HCT116 (cell line): ENCODE measurements around the gene SNX10. TPM values are rescaled to one million over a fixed set of nuclear protein-coding genes. Genes with fewer than 3 reads are reported as not detected.

Source experiments
- ATAC-seq: fragments of 200-7000 bp; cut with Tn5 transposase; 2 replicates; pipeline ENCODE4 v1.9.1; 2020; ENCODE audit warnings: mild to moderate bottlenecking, moderate library complexity
- BruUV-seq: library from RNA; stranded (reverse); fragments of 400-500 nt; replicated peaks from 2 replicates; lab custom pipeline; 2021; lab: Mats Ljungman, UMichigan
- CTCF ChIA-PET: fragments of 300-600 bp; sonication (Branson Sonifier 250); formaldehyde crosslinking; loops from one replicate; lab custom pipeline; 2021; ENCODE audit warnings: antibody characterized with exemption; lab: Charles Lee
- POLR2A ChIA-PET: fragments of 300-600, 350-600 bp; sonication (Branson Sonifier 250); formaldehyde crosslinking; loops from one replicate; lab custom pipeline; 2021; ENCODE audit warnings: antibody characterized with exemption; lab: Charles Lee
- RAD21 ChIA-PET, 2 experiments: fragments of 300-600 bp; sonication (Branson Sonifier 250); formaldehyde crosslinking; loops; one replicate each; lab custom pipeline; 2023; ENCODE audit warnings: low total read pairs in 2 of 2; ENCODE audit not compliant: uncharacterized antibody in 2 of 2, unreplicated experiment in 2 of 2, low non-redundant PET in 1 of 2; lab: Charles Lee
- DNase-seq: peaks from one replicate; pipeline ENCODE4 v3.0.0-alpha.2; 2010; ENCODE audit warnings: low read depth, low spot score
- H2AFZ ChIP-seq: fragments of 200-600 bp; shearing (Covaris generic), sonication (generic); 2 replicates; pipeline ENCODE4 v1.6.1; 2017; ENCODE audit warnings: low read depth, mixed run types, mixed read lengths, antibody characterized with exemption, low read length; ENCODE audit not compliant: poor library complexity, severe bottlenecking
- H3K27ac ChIP-seq: 2 replicates; pipeline ENCODE4 v1.5.1; 2012; ENCODE audit warnings: low read depth, low read length
- H3K27me3 ChIP-seq: fragments of 200-600 bp; sonication (generic); 2 replicates; pipeline ENCODE4 v1.6.1; 2016; ENCODE audit warnings: mixed run types, low read length, mixed read lengths; ENCODE audit not compliant: insufficient read depth
- H3K36me3 ChIP-seq, 2 experiments: fragments of 200-500 bp in 1 of 2; fragments of 200-600 bp in 1 of 2; sonication (Bioruptor generic) in 1 of 2; sonication (generic) in 1 of 2; 2 replicates each; pipeline versions ENCODE4 v1.5.1 to v1.6.1; 2014 to 2016; ENCODE audit warnings: low read length in 2 of 2, inconsistent platforms in 1 of 2, mixed read lengths in 1 of 2, mixed run types in 1 of 2; ENCODE audit not compliant: insufficient read depth in 2 of 2, control insufficient read depth in 1 of 2
- H3K4me1 ChIP-seq, 2 experiments: fragments of 200-600 bp in 1 of 2; sonication (generic) in 1 of 2; 2 replicates each; pipeline versions ENCODE4 v1.5.1 to v1.6.1; 2012 to 2017; ENCODE audit warnings: low read length in 2 of 2, inconsistent platforms in 1 of 2, mild to moderate bottlenecking in 1 of 2, mixed read lengths in 1 of 2, mixed run types in 1 of 2, moderate library complexity in 1 of 2; ENCODE audit not compliant: insufficient read depth in 2 of 2, control insufficient read depth in 1 of 2
- H3K4me2 ChIP-seq: fragments of 200-600 bp; sonication (generic); 2 replicates; pipeline ENCODE4 v1.6.1; 2017; ENCODE audit warnings: mixed run types, low read length, mixed read lengths
- H3K4me3 ChIP-seq, 2 experiments: fragments of 200-600 bp in 1 of 2; sonication (generic) in 1 of 2; replicated peaks in 1 of 2; 2 replicates each; pipeline ENCODE4 v1.5.1; 2011 to 2016; ENCODE audit warnings: low read length in 2 of 2, control low read depth in 1 of 2, low read depth in 1 of 2, mild to moderate bottlenecking in 1 of 2, mixed read lengths in 1 of 2, mixed run types in 1 of 2
- H3K79me2 ChIP-seq: fragments of 200-600 bp; sonication (generic); 2 replicates; pipeline ENCODE4 v1.6.1; 2017; ENCODE audit warnings: mild to moderate bottlenecking, mixed run types, low read length, moderate library complexity, mixed read lengths; ENCODE audit not compliant: insufficient read depth
- H3K9ac ChIP-seq: fragments of 200-600 bp; sonication (generic); 2 replicates; pipeline ENCODE4 v1.6.1; 2016; ENCODE audit warnings: low read length, mixed read lengths
- H3K9me2 ChIP-seq: fragments of 200-600 bp; sonication (generic), shearing (Covaris generic); 2 replicates; pipeline ENCODE4 v1.6.1; 2017; ENCODE audit warnings: mixed run types, mild to moderate bottlenecking, moderate library complexity; ENCODE audit not compliant: insufficient read depth
- H3K9me3 ChIP-seq, 2 experiments: fragments of 200-500 bp in 1 of 2; fragments of 200-600 bp in 1 of 2; sonication (Bioruptor generic) in 1 of 2; sonication (generic) in 1 of 2; 2 replicates each; pipeline ENCODE4 v1.6.1; 2014 to 2017; ENCODE audit warnings: low read length in 2 of 2, mixed read lengths in 2 of 2, inconsistent platforms in 1 of 2, low read depth in 1 of 2, mild to moderate bottlenecking in 1 of 2, mixed run types in 1 of 2, moderate library complexity in 1 of 2; ENCODE audit not compliant: control insufficient read depth in 1 of 2, insufficient read depth in 1 of 2
- H4K20me1 ChIP-seq: fragments of 200-600 bp; sonication (generic), shearing (Covaris generic); 2 replicates; pipeline ENCODE4 v1.6.1; 2017; ENCODE audit warnings: mixed run types, mild to moderate bottlenecking, moderate library complexity; ENCODE audit not compliant: insufficient read depth
- CBX3 ChIP-seq: IDR thresholded peaks from 2 replicates; pipeline ENCODE4 v1.6.1; 2012; ENCODE audit warnings: low read depth
- CEBPB ChIP-seq: IDR thresholded peaks from 2 replicates; pipeline ENCODE4 v1.6.1; 2012; ENCODE audit warnings: low read depth
- CTCF ChIP-seq, 3 experiments: fragments of 200-600 bp in 1 of 3; sonication (generic) in 1 of 3; IDR thresholded peaks in 2 of 3; conservative IDR thresholded peaks in 1 of 3; 2 replicates each; pipeline ENCODE4 v1.5.1; 2012 to 2017; ENCODE audit warnings: low read depth in 2 of 3, low read length in 2 of 3, antibody characterized with exemption in 1 of 3, borderline replicate concordance in 1 of 3, control low read depth in 1 of 3, mild to moderate bottlenecking in 1 of 3, mixed read lengths in 1 of 3, mixed run types in 1 of 3, moderate library complexity in 1 of 3; ENCODE audit not compliant: insufficient read depth in 1 of 3
- EGR1 ChIP-seq: IDR thresholded peaks from 2 replicates; pipeline ENCODE4 v1.6.1; 2012; ENCODE audit warnings: low read depth
- ELF1 ChIP-seq: IDR thresholded peaks from 2 replicates; pipeline ENCODE4 v1.6.1; 2012; ENCODE audit warnings: low read depth, borderline replicate concordance
- EZH2 ChIP-seq: fragments of 200-600 bp; sonication (generic); IDR thresholded peaks from 2 replicates; pipeline ENCODE4 v1.6.1; 2017; ENCODE audit warnings: antibody characterized with exemption, mixed run types
- FOSL1 ChIP-seq: IDR thresholded peaks from 2 replicates; pipeline ENCODE4 v1.6.1; 2012; ENCODE audit warnings: low read depth
- JUND ChIP-seq: IDR thresholded peaks from 2 replicates; pipeline ENCODE4 v1.6.1; 2012
- MAX ChIP-seq: IDR thresholded peaks from 2 replicates; pipeline ENCODE4 v1.6.1; 2012
- POLR2A ChIP-seq: IDR thresholded peaks from 2 replicates; pipeline ENCODE4 v1.7.0; 2011; ENCODE audit warnings: borderline replicate concordance; ENCODE audit not compliant: insufficient read depth, insufficient read length; ENCODE audit errors: extremely low read depth
- POLR2AphosphoS5 ChIP-seq: IDR thresholded peaks from 2 replicates; pipeline ENCODE4 v1.6.1; 2011; ENCODE audit warnings: mild to moderate bottlenecking, low read depth, low read length, moderate library complexity
- RAD21 ChIP-seq: IDR thresholded peaks from 2 replicates; pipeline ENCODE4 v1.6.1; 2012; ENCODE audit warnings: low read depth, mild to moderate bottlenecking
- SIN3A ChIP-seq: IDR thresholded peaks from 2 replicates; pipeline ENCODE4 v1.6.1; 2012; ENCODE audit warnings: low read depth
- SP1 ChIP-seq: IDR thresholded peaks from 2 replicates; pipeline ENCODE4 v1.6.1; 2012; ENCODE audit warnings: low read depth
- SRF ChIP-seq: IDR thresholded peaks from 2 replicates; pipeline ENCODE4 v1.6.1; 2012; ENCODE audit warnings: low read depth
- intact Hi-C: fragments of 100-400 bp; cut with micrococcal nuclease; formaldehyde crosslinking; loops from 2 replicates; pipeline ENCODE4 v1.10.0; 2022
- total RNA-seq: library from RNA; stranded (reverse); gene quantifications from one replicate; pipeline ENCODE4 v1.2.1, GENCODE V29; 2021; ENCODE audit not compliant: unreplicated experiment
- TF ChIP-seq, protein P1 (sequence below): IDR thresholded peaks from 2 replicates; pipeline ENCODE4 v1.6.1; 2012; ENCODE audit warnings: low read depth
- TF ChIP-seq, protein P2 (sequence below): IDR thresholded peaks from 2 replicates; pipeline ENCODE4 v1.6.1; 2011; ENCODE audit warnings: mild to moderate bottlenecking, low read length, moderate library complexity; ENCODE audit not compliant: insufficient replicate concordance; ENCODE audit errors: extremely low read depth

The SNX10 gene
- total RNA-seq, 1 experiment from 2014 or later: 26.9 TPM

DNA sequence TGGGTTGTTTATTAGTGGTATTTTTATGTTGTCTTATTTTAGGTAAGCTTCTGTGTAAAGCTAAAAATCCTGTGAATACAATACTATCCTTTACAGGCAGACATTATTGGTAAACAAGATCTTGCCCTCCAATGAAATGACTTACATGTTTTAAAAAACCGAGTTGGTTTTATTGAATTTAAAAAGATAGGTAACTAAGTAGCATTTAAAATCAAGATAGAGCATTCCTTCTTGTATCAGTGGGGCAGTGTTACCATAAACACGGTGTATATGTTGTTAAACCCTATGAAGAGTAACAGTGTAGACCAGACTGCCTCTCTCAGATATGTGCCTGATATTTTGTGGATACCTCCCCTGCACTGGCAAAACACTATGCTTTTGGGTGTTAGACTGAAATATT lies 81.0 kb downstream of the SNX10 start:
- POLR2A ChIA-PET: interaction anchor here (1.1 kb wide), 1 partner anchor 11 kb away, joined by 3 read pairs; no protein-coding TSS in a partner anchor
- Histone ChIP-seq H3K27ac (no peak overlapping the region), H3K79me2 (no peaks in the 10 kb centered on the region), H3K9me2 (no peaks in the 10 kb centered on the region)
- TF ChIP-seq FOSL1 (no peak), CTCF (IDR thresholded peaks at IDR 0.05 in 2 of 3, conservative IDR thresholded peaks at IDR 0.05 in 1 of 3; ENCODE audit: borderline replicate concordance in 1 of 3, insufficient read depth in 1 of 3, low read depth in 2 of 3, low read length in 2 of 3) (no peak), SIN3A (no peak), MAX (no peak), JUND (no peak), RAD21 (no peak), ELF1 (no peak), SP1 (no peak), CBX3 (no peak), SRF (no peak), EGR1 (no peak), POLR2A (no peak), CEBPB (no peak), POLR2AphosphoS5 (no peak), EZH2 (no peak)
- TF ChIP-seq, protein P1, sequence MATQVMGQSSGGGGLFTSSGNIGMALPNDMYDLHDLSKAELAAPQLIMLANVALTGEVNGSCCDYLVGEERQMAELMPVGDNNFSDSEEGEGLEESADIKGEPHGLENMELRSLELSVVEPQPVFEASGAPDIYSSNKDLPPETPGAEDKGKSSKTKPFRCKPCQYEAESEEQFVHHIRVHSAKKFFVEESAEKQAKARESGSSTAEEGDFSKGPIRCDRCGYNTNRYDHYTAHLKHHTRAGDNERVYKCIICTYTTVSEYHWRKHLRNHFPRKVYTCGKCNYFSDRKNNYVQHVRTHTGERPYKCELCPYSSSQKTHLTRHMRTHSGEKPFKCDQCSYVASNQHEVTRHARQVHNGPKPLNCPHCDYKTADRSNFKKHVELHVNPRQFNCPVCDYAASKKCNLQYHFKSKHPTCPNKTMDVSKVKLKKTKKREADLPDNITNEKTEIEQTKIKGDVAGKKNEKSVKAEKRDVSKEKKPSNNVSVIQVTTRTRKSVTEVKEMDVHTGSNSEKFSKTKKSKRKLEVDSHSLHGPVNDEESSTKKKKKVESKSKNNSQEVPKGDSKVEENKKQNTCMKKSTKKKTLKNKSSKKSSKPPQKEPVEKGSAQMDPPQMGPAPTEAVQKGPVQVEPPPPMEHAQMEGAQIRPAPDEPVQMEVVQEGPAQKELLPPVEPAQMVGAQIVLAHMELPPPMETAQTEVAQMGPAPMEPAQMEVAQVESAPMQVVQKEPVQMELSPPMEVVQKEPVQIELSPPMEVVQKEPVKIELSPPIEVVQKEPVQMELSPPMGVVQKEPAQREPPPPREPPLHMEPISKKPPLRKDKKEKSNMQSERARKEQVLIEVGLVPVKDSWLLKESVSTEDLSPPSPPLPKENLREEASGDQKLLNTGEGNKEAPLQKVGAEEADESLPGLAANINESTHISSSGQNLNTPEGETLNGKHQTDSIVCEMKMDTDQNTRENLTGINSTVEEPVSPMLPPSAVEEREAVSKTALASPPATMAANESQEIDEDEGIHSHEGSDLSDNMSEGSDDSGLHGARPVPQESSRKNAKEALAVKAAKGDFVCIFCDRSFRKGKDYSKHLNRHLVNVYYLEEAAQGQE: no peak
- TF ChIP-seq, protein P2, sequence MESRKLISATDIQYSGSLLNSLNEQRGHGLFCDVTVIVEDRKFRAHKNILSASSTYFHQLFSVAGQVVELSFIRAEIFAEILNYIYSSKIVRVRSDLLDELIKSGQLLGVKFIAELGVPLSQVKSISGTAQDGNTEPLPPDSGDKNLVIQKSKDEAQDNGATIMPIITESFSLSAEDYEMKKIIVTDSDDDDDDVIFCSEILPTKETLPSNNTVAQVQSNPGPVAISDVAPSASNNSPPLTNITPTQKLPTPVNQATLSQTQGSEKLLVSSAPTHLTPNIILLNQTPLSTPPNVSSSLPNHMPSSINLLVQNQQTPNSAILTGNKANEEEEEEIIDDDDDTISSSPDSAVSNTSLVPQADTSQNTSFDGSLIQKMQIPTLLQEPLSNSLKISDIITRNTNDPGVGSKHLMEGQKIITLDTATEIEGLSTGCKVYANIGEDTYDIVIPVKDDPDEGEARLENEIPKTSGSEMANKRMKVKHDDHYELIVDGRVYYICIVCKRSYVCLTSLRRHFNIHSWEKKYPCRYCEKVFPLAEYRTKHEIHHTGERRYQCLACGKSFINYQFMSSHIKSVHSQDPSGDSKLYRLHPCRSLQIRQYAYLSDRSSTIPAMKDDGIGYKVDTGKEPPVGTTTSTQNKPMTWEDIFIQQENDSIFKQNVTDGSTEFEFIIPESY: no peak
- TF ChIP-seq, all 23 proteins: peak for 0
- Histone ChIP-seq H3K4me3 (no peak overlapping the region), H3K4me1 (no peaks in the 10 kb centered on the region), H2AFZ (no peak overlapping the region), H3K9ac (no peak overlapping the region), H4K20me1 (no peaks in the 10 kb centered on the region), H3K27me3 (no peaks in the 10 kb centered on the region), H3K9me3 (no peaks in the 10 kb centered on the region), H3K36me3 (peaks cover 0 to 6% of the 10 kb centered on the region in 2 experiments; a peak in 1 of 4 replicates), H3K4me2 (no peak overlapping the region)
- CTCF ChIA-PET: interaction anchor here (1.0 to 5.2 kb wide), 3 partner anchors 294 to 788 kb away, joined by 3 to 34 read pairs (median 7); no protein-coding TSS in a partner anchor
- intact Hi-C loops: no loop called here
- RAD21 ChIA-PET: no interaction called here
- BruUV-seq: no TSS peak
- DNase-seq (no peak), ATAC-seq (no peak)
